ENCODE results near the gene SRPRB.

SRPRB gene

GRCh38 chr3:133838296-133838789, 32.7 kb downstream of the SRPRB start:
- no peak overlapping the region for H3K27ac ChIP-seq

GRCh38 chr3:133838916-133839800, 33.5 kb downstream of the SRPRB start:
- Histone ChIP-seq H3K27ac (no peak overlapping the region), H3K4me3 (no peak overlapping the region)

More at GRCh38 chr3:133838296-133838789, 32.7 kb downstream of the SRPRB start:
- no peak overlapping the region for H3K4me3 ChIP-seq

GRCh38 chr3:133840055-133840737, 34.6 kb downstream of the SRPRB start:
- Histone ChIP-seq H3K27ac (no peak overlapping the region), H3K4me3 (no peak overlapping the region)

GRCh38 chr3:133840767-133841166, 35.2 kb downstream of the SRPRB start:
- no peak overlapping the region for H3K27ac ChIP-seq
- H3K4me3 ChIP-seq, result no peak overlapping the region

- Histone ChIP-seq H3K4me3 (no peak overlapping the region), H3K27ac (no peak overlapping the region)
Measured at GRCh38 chr3:133841196-133841595, 35.6 kb downstream of the SRPRB start.

- H3K27ac ChIP-seq, result no peak overlapping the region
- H3K4me3 ChIP-seq, result no peak overlapping the region
Measured at GRCh38 chr3:133842158-133842557, 36.5 kb downstream of the SRPRB start.

GRCh38 chr3:133843634-133844033, 38.0 kb downstream of the SRPRB start:
- Histone ChIP-seq H3K27ac (no peak overlapping the region), H3K4me3 (no peak overlapping the region)

- Histone ChIP-seq H3K4me3 (no peak overlapping the region), H3K27ac (no peak overlapping the region)
Measured at GRCh38 chr3:133845127-133845526, 39.5 kb downstream of the SRPRB start.

- Histone ChIP-seq H3K27ac (no peak overlapping the region), H3K4me3 (no peak overlapping the region)
Measured at GRCh38 chr3:133849346-133849745, 43.7 kb downstream of the SRPRB start.

GRCh38 chr3:133850034-133850433, 44.4 kb downstream of the SRPRB start:
- no peak overlapping the region for H3K4me3 ChIP-seq
- H3K27ac ChIP-seq, result no peak overlapping the region

- Histone ChIP-seq H3K27ac (no peak overlapping the region), H3K4me3 (no peak overlapping the region)
Measured at GRCh38 chr3:133851266-133851906, 45.8 kb downstream of the SRPRB start.

- Histone ChIP-seq H3K4me3 (no peak overlapping the region), H3K27ac (no peak overlapping the region)
Measured at GRCh38 chr3:133851931-133852330, 46.3 kb downstream of the SRPRB start.

- H3K27ac ChIP-seq, result no peak overlapping the region
- no peak overlapping the region for H3K4me3 ChIP-seq
Measured at GRCh38 chr3:133853063-133853924, 47.7 kb downstream of the SRPRB start.

- Histone ChIP-seq H3K4me3 (no peak overlapping the region), H3K27ac (no peak overlapping the region)
Measured at GRCh38 chr3:133853925-133854227, 48.3 kb downstream of the SRPRB start.

GRCh38 chr3:133854264-133855001, 48.8 kb downstream of the SRPRB start:
- no peak overlapping the region for H3K27ac ChIP-seq
- H3K4me3 ChIP-seq, result no peak overlapping the region

- Histone ChIP-seq H3K4me3 (no peak overlapping the region), H3K27ac (no peak overlapping the region)
Measured at GRCh38 chr3:133855002-133855370, 49.4 kb downstream of the SRPRB start.

GRCh38 chr3:133855772-133856171, 50.2 kb downstream of the SRPRB start:
- Histone ChIP-seq H3K27ac (no peak overlapping the region), H3K4me3 (no peak overlapping the region)

GRCh38 chr3:133856316-133856715, 50.7 kb downstream of the SRPRB start:
- no peak overlapping the region for H3K27ac ChIP-seq
- no peak overlapping the region for H3K4me3 ChIP-seq

GRCh38 chr3:133857767-133858166, 52.2 kb downstream of the SRPRB start:
- H3K4me3 ChIP-seq, result no peak overlapping the region
- no peak overlapping the region for H3K27ac ChIP-seq

Measured in skin epidermis (tissue), 12 donors.